AG04450 (cell line): Measurements from ENCODE around the gene SLC5A2. TPM values are rescaled to one million over a fixed set of nuclear protein-coding genes. Genes with fewer than 3 reads are reported as not detected.

Experiments
- CTCF ChIA-PET: fragments of 300-600, 350-600 bp; formaldehyde crosslinking; extraction: SDS; loops from one replicate; lab custom pipeline; 2022; ENCODE audit warnings: antibody characterized with exemption, inconsistent platforms; lab: Charles Lee
- POLR2A ChIA-PET: fragments of 350-600 bp; formaldehyde crosslinking; extraction: SDS; loops from one replicate; lab custom pipeline; 2021; ENCODE audit warnings: antibody characterized with exemption, inconsistent platforms; lab: Yijun Ruan, JAX
- DNase-seq: peaks from one replicate; pipeline ENCODE4 v3.0.0-alpha.2; 2011; ENCODE audit warnings: low read depth, low spot score
- H3K27ac ChIP-seq: one replicate; pipeline ENCODE4 v1.5.1; 2012; ENCODE audit warnings: low read depth, low read length, control low read depth
- H3K27me3 ChIP-seq: one replicate; pipeline ENCODE4 v1.6.0; 2012; ENCODE audit warnings: low read length; ENCODE audit not compliant: control insufficient read depth, insufficient read depth
- H3K4me3 ChIP-seq: 2 replicates; pipeline ENCODE4 v1.5.1; 2011; ENCODE audit warnings: mild to moderate bottlenecking, low read depth, low read length, control low read depth
- H3K9me3 ChIP-seq: 2 replicates; pipeline ENCODE4 v1.5.1; 2012; ENCODE audit warnings: low read length; ENCODE audit not compliant: control insufficient read depth, insufficient read depth
- CTCF ChIP-seq: IDR thresholded peaks from 2 replicates; pipeline ENCODE4 v1.5.1; 2011; ENCODE audit warnings: low read depth, low read length, control low read depth, inconsistent platforms
- polyA plus RNA-seq: library from polyadenylated mRNA; depleted of rRNA; stranded (reverse); fragments of >200 nt; gene quantifications from 2 replicates; pipeline ENCODE4 v1.2.3, GENCODE V29; 2011

SLC5A2 gene
- polyA plus RNA-seq, 1 experiment = not detected

GRCh38 chr16:31456988-31457360 lies 25.9 kb upstream of the SLC5A2 start:
- no peak overlapping the region for H3K27ac ChIP-seq
- H3K4me3 ChIP-seq = peak overlapping the region; percentile 87; the same call in 1 of the 2 replicates
- DNase-seq = no peak
- H3K9me3 ChIP-seq = no peaks in the 10 kb centered on the region; the same call in 1 of the 2 replicates
- TF ChIP-seq CTCF = no peak
- POLR2A ChIA-PET = interaction anchor here (1.7 kb wide), 1 partner anchor 277 kb away, joined by 8 read pairs; the partner anchor contains the start of gene FUS
- CTCF ChIA-PET = interaction anchor here (0.6 to 4.9 kb wide), 8 partner anchors 13 to 462 kb away, joined by 3 to 49 read pairs (median 4); partner anchors contain the start of genes TGFB1I1 and ZNF843
- no peaks in the 10 kb centered on the region for H3K27me3 ChIP-seq

DNA sequence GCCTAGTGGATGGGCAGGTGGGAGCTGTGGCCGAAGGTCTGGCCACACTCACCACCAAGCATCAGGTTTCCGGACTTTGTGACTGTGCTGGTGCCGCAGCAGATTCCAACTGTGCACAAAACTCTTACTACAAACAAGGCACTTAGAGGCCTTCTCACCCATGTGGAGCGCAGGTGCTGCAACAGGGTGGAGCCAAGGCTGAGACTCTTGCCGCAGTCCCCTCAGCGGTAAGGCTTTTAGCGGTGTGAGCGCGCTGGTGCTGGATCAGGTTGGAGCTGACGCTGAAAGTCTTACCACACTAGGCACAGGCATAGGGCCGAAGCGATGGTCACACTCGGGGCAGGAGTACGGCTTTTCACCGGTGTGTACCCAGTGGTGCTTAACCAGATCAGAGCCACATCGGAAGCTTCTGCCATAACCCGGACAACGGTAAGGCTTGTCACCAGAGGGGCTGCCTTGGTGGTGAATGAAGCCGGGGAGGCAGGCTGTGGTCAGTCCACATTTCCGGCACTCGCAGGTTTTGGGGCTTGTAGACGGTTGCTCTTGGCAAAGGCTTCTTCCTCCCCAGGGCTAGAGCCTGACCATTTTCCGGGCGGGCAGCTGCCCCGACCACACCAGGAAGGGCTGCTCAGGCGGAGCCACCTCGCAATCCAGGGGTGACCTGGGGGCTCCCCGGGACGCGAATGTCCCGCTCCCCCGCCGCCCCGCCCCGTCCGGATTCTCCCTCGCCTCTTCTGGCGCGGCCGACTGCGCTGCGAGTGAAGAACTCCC lies 24.7 kb upstream of the SLC5A2 start:
- Histone ChIP-seq H3K27ac (peak overlapping the region; percentile 99), H3K4me3 (peak overlapping the region; percentile 87), H3K27me3 (no peaks in the 10 kb centered on the region), H3K9me3 (no peaks in the 10 kb centered on the region; the same call in 1 of the 2 replicates)
- no peak for DNase-seq
- CTCF ChIA-PET = interaction anchor here (0.6 to 4.9 kb wide), 9 partner anchors 12 to 410 kb away, joined by 3 to 49 read pairs (median 3); partner anchors contain the start of genes TGFB1I1 and ZNF843
- POLR2A ChIA-PET = interaction anchor here (0.5 to 4.2 kb wide), 10 partner anchors 10 to 415 kb away, joined by 3 to 44 read pairs (median 4); partner anchors contain the start of genes FUS, KAT8, RUSF1 and TGFB1I1
- peak; percentile 26; the same call in 1 of the 2 replicates for TF ChIP-seq CTCF

DNA sequence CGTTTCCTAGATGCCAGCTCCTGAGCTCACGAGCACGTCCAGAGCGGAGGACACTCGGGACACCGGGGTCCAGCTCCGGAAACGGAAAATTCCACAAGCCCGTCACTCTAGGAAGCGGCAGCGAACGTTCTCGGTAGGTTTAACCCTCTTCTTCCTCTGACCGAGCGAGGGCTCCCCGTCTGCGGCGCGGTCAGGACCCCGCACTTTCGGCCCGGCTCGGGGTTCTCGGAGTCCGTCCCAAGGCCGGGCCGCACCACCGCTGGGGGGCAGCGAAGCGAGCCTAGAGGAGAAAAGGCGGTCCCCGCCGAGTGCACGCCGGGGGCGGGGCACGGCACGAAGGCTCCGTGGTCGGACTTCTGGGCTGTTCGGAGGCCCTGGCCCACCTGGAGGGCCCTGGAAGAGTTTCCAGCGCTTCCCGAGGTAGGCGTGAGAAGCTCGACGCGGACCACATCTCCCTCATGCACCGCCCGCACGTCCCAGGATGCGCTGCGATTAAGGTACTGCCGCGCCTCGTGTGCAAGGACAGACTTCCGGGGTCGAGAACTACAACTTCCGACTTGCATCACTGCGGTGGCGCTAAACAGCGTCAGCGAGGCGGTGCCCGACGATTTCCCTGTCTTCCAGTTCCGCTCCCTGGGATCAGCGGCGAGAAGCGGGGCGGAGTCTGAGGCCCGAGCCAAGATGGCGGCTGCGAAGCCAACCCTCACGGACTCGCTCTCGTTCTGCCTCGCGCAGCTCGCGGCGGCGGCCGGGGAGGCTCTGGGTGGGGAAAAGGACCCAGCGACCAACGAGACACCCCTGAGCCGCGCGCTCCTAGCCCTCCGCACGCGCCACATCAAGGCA lies 23.9 kb upstream of the SLC5A2 start, which contains the start of gene ARMC5:
TSS of gene ARMC5 (plus strand) at position 658 of the 843 bp plus-strand sequence. CDS start at position 682, 24 bp downstream.
- ChIA-PET POLR2A (interaction anchor here (0.7 to 4.2 kb wide), 15 partner anchors 10 to 414 kb away, joined by 3 to 44 read pairs (median 5); partner anchors contain the start of genes FUS, KAT8, PYCARD and RUSF1), CTCF (interaction anchor here (0.6 to 4.9 kb wide), 10 partner anchors 11 to 410 kb away, joined by 3 to 49 read pairs (median 4); partner anchors contain the start of genes TGFB1I1 and ZNF843)
- H3K9me3 ChIP-seq = no peaks in the 10 kb centered on the region; the same call in 1 of the 2 replicates
- H3K27ac ChIP-seq = peak within 1 kb of the TSS; percentile 99
- peak; percentile 97 for DNase-seq
- peak; percentile 68 for TF ChIP-seq CTCF
- H3K27me3 ChIP-seq = no peaks in the 10 kb centered on the region
- H3K4me3 ChIP-seq = peak within 1 kb of the TSS; percentile 87

GRCh38 chr16:31459687-31460581 lies 23.0 kb upstream of the SLC5A2 start:
- DNase-seq = peak; percentile 99
- POLR2A ChIA-PET = interaction anchor here (0.6 to 4.2 kb wide), 13 partner anchors 9 to 386 kb away, joined by 3 to 44 read pairs (median 8); partner anchors contain the start of genes FUS, PYCARD, RUSF1 and TGFB1I1

More at GRCh38 chr16:31459687-31460581, 23.0 kb upstream of the SLC5A2 start:
- no peak for TF ChIP-seq CTCF
- Histone ChIP-seq H3K27me3 (no peaks in the 10 kb centered on the region), H3K9me3 (no peaks in the 10 kb centered on the region; the same call in 1 of the 2 replicates), H3K27ac (peak overlapping the region; percentile 99), H3K4me3 (peak overlapping the region; percentile 87)
- CTCF ChIA-PET = interaction anchor here (0.6 to 4.9 kb wide), 28 partner anchors 8 to 506 kb away, joined by 3 to 49 read pairs (median 4); partner anchors contain the start of genes SLC5A2, TGFB1I1, ZNF646 and ZNF668
